Renal pelvis (tissue), 4 donors: Measurements from ENCODE around the gene UBE2I. TPM values are rescaled to one million over a fixed set of nuclear protein-coding genes. Genes with fewer than 3 reads are reported as not detected.

Experiments
- DNase-seq: peaks from one replicate; pipeline ENCODE4 v3.0.0-alpha.2; 2013
- polyA plus RNA-seq, 3 donors: library from polyadenylated mRNA; unstranded; fragments of 120-200 nt; gene quantifications; one replicate each; pipeline ENCODE4 v1.2.1, GENCODE V29; 2013; ENCODE audit not compliant: insufficient read length in 3 of 3

Gene UBE2I
- polyA plus RNA-seq, 3 donors: 147 to 171 (median 165) TPM

- DNase-seq: no peak
Observed at GRCh38 chr16:1375741-1376410, 66.4 kb downstream of the UBE2I start.

Other genes starting within 250 kb of the UBE2I start
- gene SSTR5, start 236.9 kb upstream of the UBE2I start, polyA plus RNA-seq: under 1 TPM; 0.16 to 0.43 (median 0.17) TPM
- under 1 TPM in 1 of 3 donors, not detected in 2; 0.06 TPM for gene C1QTNF8, start 213.4 kb upstream of the UBE2I start, polyA plus RNA-seq
- 10 to 100 TPM; 27.6 to 32.8 (median 28.7) TPM for gene CACNA1H, start 156.5 kb upstream of the UBE2I start, polyA plus RNA-seq
- gene TPSG1, start 84.4 kb upstream of the UBE2I start, polyA plus RNA-seq: 1 to 10 TPM in 2 of 3 donors, under 1 TPM in 1; 0.93 to 2.3 (median 1.1) TPM
- under 1 TPM in 2 of 3 donors, not detected in 1; 0.19 to 0.22 TPM for gene TPSB2, start 79.5 kb upstream of the UBE2I start, polyA plus RNA-seq
- under 1 TPM in 1 of 3 donors, not detected in 2; 0.38 TPM for gene TPSAB1, start 68.9 kb upstream of the UBE2I start, polyA plus RNA-seq
- under 1 TPM in 1 of 3 donors, not detected in 2; 0.32 TPM for gene TPSD1, start 53.6 kb upstream of the UBE2I start, polyA plus RNA-seq
- 1 to 10 TPM; 5.9 to 7.8 (median 7.0) TPM for gene BAIAP3, start 24.0 kb downstream of the UBE2I start, polyA plus RNA-seq
- gene TSR3, start 42.2 kb downstream of the UBE2I start, polyA plus RNA-seq: 10 to 100 TPM; 49.9 to 66.4 (median 61.6) TPM
- 10 to 100 TPM; 68.7 to 72.9 (median 72.4) TPM for gene GNPTG, start 42.3 kb downstream of the UBE2I start, polyA plus RNA-seq
- 10 to 100 TPM; 15.5 to 24.9 (median 24.1) TPM for gene UNKL, start 105.1 kb downstream of the UBE2I start, polyA plus RNA-seq
- gene UQCC4, start 111.1 kb downstream of the UBE2I start, polyA plus RNA-seq: 10 to 100 TPM; 12.9 to 17.7 (median 14.6) TPM
- gene PERCC1, start 121.4 kb downstream of the UBE2I start, polyA plus RNA-seq: under 1 TPM in 2 of 3 donors, not detected in 1; 0.21 to 0.25 TPM
- 1 to 10 TPM; 2.3 to 4.4 (median 3.9) TPM for gene CCDC154, start 134.9 kb downstream of the UBE2I start, polyA plus RNA-seq
- gene CLCN7, start 165.4 kb downstream of the UBE2I start, polyA plus RNA-seq: 10 to 100 TPM; 53.4 to 61.1 (median 59.1) TPM
- gene PTX4, start 179.3 kb downstream of the UBE2I start, polyA plus RNA-seq: not detected
- 10 to 100 TPM; 42.3 to 47.9 (median 43.6) TPM for gene TELO2, start 183.7 kb downstream of the UBE2I start, polyA plus RNA-seq
- 10 to 100 TPM; 17.6 to 25.8 (median 24.7) TPM for gene TMEM204, start 224.0 kb downstream of the UBE2I start, polyA plus RNA-seq